Heart left ventricle (tissue), 16 donors: ENCODE results near the gene SLC23A3. TPM values are rescaled to one million over a fixed set of nuclear protein-coding genes. Genes with fewer than 3 reads are reported as not detected.
A peak's percentile ranks its signal among the peaks of the same experiment; 100 is the strongest.
"Not testable (repeated sequence)": the region's sequence is repeated elsewhere in the genome, so short reads cannot be mapped to it uniquely, and the experiment has no call there.

Experiments used
- ATAC-seq, 4 donors: fragments of 200-7000 bp; cut with Tn5 transposase; one replicate each; pipeline ENCODE4 v1.9.1; 2020 to 2022; ENCODE audit warnings: moderate library complexity in 4 of 4, mild to moderate bottlenecking in 3 of 4, moderate number of reproducible peaks in 1 of 4
- DNase-seq, 5 donors: peaks; one replicate each; pipeline ENCODE4 v3.0.0-alpha.2; 2020
- H3K27ac ChIP-seq, 12 donors: fragments of 200-600 bp; sonication (generic) in 4 of 12; one replicate each; pipeline versions ENCODE4 v1.5.0 to v1.8.0; 2016 to 2022; ENCODE audit warnings: mild to moderate bottlenecking in 2 of 12
- H3K27me3 ChIP-seq, 9 donors: fragments of 200-600 bp; sonication (generic) in 2 of 9; one replicate each; pipeline versions ENCODE4 v1.5.1 to v1.8.0; 2016 to 2022; ENCODE audit warnings: mild to moderate bottlenecking in 3 of 9
- H3K36me3 ChIP-seq, 9 donors: fragments of 200-600 bp; sonication (generic) in 2 of 9; one replicate each; pipeline versions ENCODE4 v1.5.0 to v1.8.0; 2018 to 2022; ENCODE audit warnings: mild to moderate bottlenecking in 2 of 9
- H3K4me1 ChIP-seq, 12 donors: fragments of 200-600 bp; sonication (generic) in 4 of 12; one replicate each; pipeline versions ENCODE4 v1.5.0 to v1.8.0; 2016 to 2022; ENCODE audit warnings: mild to moderate bottlenecking in 3 of 12
- H3K4me3 ChIP-seq, 12 donors: fragments of 200-600 bp; sonication (generic) in 4 of 12; one replicate each; pipeline versions ENCODE4 v1.5.0 to v1.8.0; 2017 to 2022; ENCODE audit warnings: mild to moderate bottlenecking in 9 of 12, moderate library complexity in 4 of 12
- H3K9me3 ChIP-seq, 12 donors: fragments of 200-600 bp; sonication (generic) in 4 of 12; one replicate each; pipeline versions ENCODE4 v1.5.0 to v1.8.0; 2016 to 2022; ENCODE audit warnings: mild to moderate bottlenecking in 1 of 12
- POLR2A ChIP-seq, 2 donors: fragments of 450-650 bp; IDR thresholded peaks; one replicate each; pipeline ENCODE4 v1.6.1; 2017; ENCODE audit warnings: antibody characterized with exemption in 2 of 2, mild to moderate bottlenecking in 2 of 2, moderate library complexity in 2 of 2
- WGBS, 4 donors: extraction: QIAGEN DNeasy Blood & Tissue Kit in 2 of 4; methylation state at CpG; one replicate each; pipeline versions ENCODE4 v1.1.5 to v1.1.7; 2013 to 2018; 5-methylcytosine and 5-hydroxymethylcytosine counted together
- intact Hi-C, 10 donors: fragments of 100-400 bp; cut with DNase I; formaldehyde crosslinking; loops; one replicate each; pipeline versions ENCODE4 v1.11.1 to v1.14.2; 2022
- polyA plus RNA-seq, 2 donors: library from polyadenylated mRNA; stranded (reverse); fragments of 200-250 nt; gene quantifications; one replicate each; pipeline ENCODE4 v1.2.3, GENCODE V29; 2013
- total RNA-seq, 9 donors: library from RNA; depleted of rRNA in 2 of 9; stranded (reverse); fragments of >200 nt in 2 of 9; fragmentation: NEBNext Ultra II Directional in 3 of 9; extraction: Animal tissue kit (Norgen Biotek cat#: 25700) in 3 of 9; gene quantifications; one replicate each; pipeline versions ENCODE4 v1.1.0 to v1.2.4, GENCODE V29; 2016 to 2023
- TF ChIP-seq, protein P1 (sequence below), 12 donors: fragments of 200-600 bp; sonication (generic) in 4 of 12; IDR thresholded peaks; one replicate each; pipeline versions ENCODE4 v1.5.0 to v1.8.0; 2018 to 2022; ENCODE audit warnings: antibody characterized with exemption in 12 of 12, mild to moderate bottlenecking in 5 of 12
- donor health status: ischemic (EF 13 %, LVEDD 7.1; RV severe dilation, severe dysfunction).
- donor health status: healthy with polysubstance abuse.
- donor health status: DM: no; HTN: yes; CAD: no.
- donor health status: DM: no; HTN: no; CAD: no.
- donor health status: ischemic (EF 25% LVEDD 6.9; RV normal size, moderate dysfunction).
- donor health status: ischemic (EF 25% LVEDD 5.7; RV mildly dilated, moderate dysfunction).
- donor health status: healthy.
- donor health status: DM: yes; HTN: yes; CAD: no.
- donor health status: ischemic (EF 35%, LVEDD 5.7; RV mildly dilated, moderate dysfunction).
- donor health status: nonischemic (EF 11% LVEDD 7.7; RV severe dilation, severe dysfunction).
- donor health status: DM: yes; HTN: yes; CAD: no.
- donor health status: PGD.
- donor health status: ischemic (EF 29% LVEDD 5.4; RV normal size, mild dysfunction).
- donor health status: nonischemic (EF 23%, LVEDD 6.1; RV moderate dilation, normal function).

Gene SLC23A3
- total and polyA plus RNA-seq, 11 donors = 0.12 to 0.92 (median 0.44) TPM; not detected in 1

- peaks cover 0 to 20% (median 17%) of the 10 kb centered on the region in 9 donors for H3K36me3 ChIP-seq
- no peak overlapping the region for H3K27ac ChIP-seq
- ATAC-seq = no peak
- H3K4me1 ChIP-seq = peaks cover 0 to 25% (median 17%) of the 10 kb centered on the region in 12 donors
- intact Hi-C loops = loop anchor here in 7 of 10 donors (2.0 to 5.0 kb wide), 4 partner anchors 24 to 42 kb away; partner anchors contain the start of genes NHEJ1 (in 3 of the 7) and SLC23A3 (in 3 of the 7)
- H3K9me3 ChIP-seq = no peaks in the 10 kb centered on the region
- H3K27me3 ChIP-seq = peaks cover 0 to 3% (median 0%) of the 10 kb centered on the region in 9 donors
- TF ChIP-seq POLR2A (IDR thresholded peaks at IDR 0.05) = no peak
- TF ChIP-seq, protein P1, sequence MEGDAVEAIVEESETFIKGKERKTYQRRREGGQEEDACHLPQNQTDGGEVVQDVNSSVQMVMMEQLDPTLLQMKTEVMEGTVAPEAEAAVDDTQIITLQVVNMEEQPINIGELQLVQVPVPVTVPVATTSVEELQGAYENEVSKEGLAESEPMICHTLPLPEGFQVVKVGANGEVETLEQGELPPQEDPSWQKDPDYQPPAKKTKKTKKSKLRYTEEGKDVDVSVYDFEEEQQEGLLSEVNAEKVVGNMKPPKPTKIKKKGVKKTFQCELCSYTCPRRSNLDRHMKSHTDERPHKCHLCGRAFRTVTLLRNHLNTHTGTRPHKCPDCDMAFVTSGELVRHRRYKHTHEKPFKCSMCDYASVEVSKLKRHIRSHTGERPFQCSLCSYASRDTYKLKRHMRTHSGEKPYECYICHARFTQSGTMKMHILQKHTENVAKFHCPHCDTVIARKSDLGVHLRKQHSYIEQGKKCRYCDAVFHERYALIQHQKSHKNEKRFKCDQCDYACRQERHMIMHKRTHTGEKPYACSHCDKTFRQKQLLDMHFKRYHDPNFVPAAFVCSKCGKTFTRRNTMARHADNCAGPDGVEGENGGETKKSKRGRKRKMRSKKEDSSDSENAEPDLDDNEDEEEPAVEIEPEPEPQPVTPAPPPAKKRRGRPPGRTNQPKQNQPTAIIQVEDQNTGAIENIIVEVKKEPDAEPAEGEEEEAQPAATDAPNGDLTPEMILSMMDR (IDR thresholded peaks at IDR 0.05) = no peak
- H3K4me3 ChIP-seq = no peak overlapping the region
- peak in 1 of 5 donors; percentile 3 for DNase-seq
- 91 to 95% (median 94%) methylated on average over 7 of the region's 7 CpGs for WGBS, 4 donors
These were observed 34.8 kb upstream of the SLC23A3 start for GRCh38 chr2:219204425-219205164.

- intact Hi-C loops, H3K4me3 ChIP-seq, ATAC-seq, H3K27ac ChIP-seq, H3K4me1 ChIP-seq, H3K36me3 ChIP-seq, H3K9me3 ChIP-seq: not testable (repeated sequence)
- peaks cover 0 to 16% (median 0%) of the 10 kb centered on the region in 9 donors for H3K27me3 ChIP-seq
- peak in 1 of 5 donors; percentile 0 for DNase-seq
- 89 to 93% (median 90%) methylated on average over 15 to 21 of the region's 21 CpGs for WGBS, 4 donors
These were observed 31.5 kb upstream of the SLC23A3 start for GRCh38 chr2:219201331-219201730.

- peak in 1 of 5 donors; percentile 1 for DNase-seq
- peaks cover 0 to 16% (median 0%) of the 10 kb centered on the region in 9 donors for H3K27me3 ChIP-seq
- ATAC-seq, H3K4me3 ChIP-seq, H3K4me1 ChIP-seq, intact Hi-C loops, H3K36me3 ChIP-seq, H3K9me3 ChIP-seq, H3K27ac ChIP-seq: not testable (repeated sequence)
- WGBS, 4 donors = 79 to 86% (median 81%) methylated on average over 25 to 26 of the region's 26 CpGs
These were observed 30.9 kb upstream of the SLC23A3 start for GRCh38 chr2:219200502-219201326.

DNA sequence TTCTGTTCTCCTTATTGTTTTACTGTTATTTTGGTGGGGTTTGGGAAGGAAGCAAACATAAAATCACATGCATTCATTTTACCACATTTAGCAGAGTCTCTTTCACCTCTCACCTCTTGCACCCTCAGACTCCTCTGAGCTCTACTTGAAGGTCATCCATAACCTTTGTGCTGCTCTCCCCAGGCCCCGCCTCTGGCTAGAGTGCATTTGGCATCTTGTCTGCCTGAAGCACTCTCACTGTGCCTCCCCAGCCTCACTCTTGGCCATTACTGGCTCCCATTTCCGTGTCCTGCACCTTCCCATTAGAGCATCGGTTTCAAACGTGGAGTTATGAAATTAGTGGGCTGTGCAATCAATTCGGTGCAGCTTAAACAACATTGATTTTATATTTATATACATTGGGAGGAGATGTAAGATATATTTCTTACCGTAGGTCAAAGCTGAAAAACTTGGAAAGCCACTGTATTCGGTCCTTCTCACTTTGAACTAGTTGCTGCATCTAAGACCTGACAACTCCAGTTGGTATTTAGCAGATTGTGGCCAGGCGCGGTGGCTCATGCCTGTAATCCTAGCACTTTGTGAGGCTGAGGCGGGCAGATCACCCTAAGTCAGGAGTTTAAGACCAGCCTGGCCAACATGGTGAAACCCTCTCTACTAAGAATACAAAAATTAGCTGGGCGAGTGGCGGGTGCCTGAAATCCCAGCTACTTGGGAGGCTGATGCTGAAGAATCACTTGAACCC is 29.8 kb upstream of the SLC23A3 start:
- TF ChIP-seq, protein P1 (IDR thresholded peaks at IDR 0.05) = no peak
- TF ChIP-seq POLR2A (IDR thresholded peaks at IDR 0.05) = no peak
- Histone ChIP-seq H3K27ac (no peak overlapping the region), H3K36me3 (no peaks in the 10 kb centered on the region), H3K4me3 (no peak overlapping the region), H3K4me1 (no peaks in the 10 kb centered on the region), H3K27me3 (peaks cover 0 to 16% (median 0%) of the 10 kb centered on the region in 9 donors), H3K9me3 (no peaks in the 10 kb centered on the region)
- ATAC-seq (no peak), DNase-seq (no peak)
- intact Hi-C loops = no loop called here
- 82 to 90% (median 85%) methylated on average over 12 of the region's 12 CpGs for WGBS, 4 donors
